ENCODE measurements around the gene OR2J2. TPM values are rescaled to one million over a fixed set of nuclear protein-coding genes. Genes with fewer than 3 reads are reported as not detected.
"Not testable (repeated sequence)": the region's sequence is repeated elsewhere in the genome, so short reads cannot be mapped to it uniquely, and the experiment has no call there.

The OR2J2 gene
- total RNA-seq, 2 experiments from 2014 or later, result not detected

- no peaks in the 10 kb centered on the region for H3K4me1 Mint-ChIP-seq
- no peaks in the 10 kb centered on the region for H3K9me3 Mint-ChIP-seq
- peaks cover 7% of the 10 kb centered on the region for H3K27me3 Mint-ChIP-seq
- H3K36me3 Mint-ChIP-seq (ENCODE audit: low read depth), result no peaks in the 10 kb centered on the region
- no peak overlapping the region for H3K27ac Mint-ChIP-seq
- DNase-seq, result no peak
- CTCF ChIA-PET, result no interaction called here
- POLR2A ChIA-PET, result no interaction called here
- no peak overlapping the region for H3K4me3 Mint-ChIP-seq
Observed at GRCh38 chr6:29171736-29172135, 1.0 kb downstream of the OR2J2 start.

- Mint-ChIP-seq H3K4me1 (no peaks in the 10 kb centered on the region), H3K27ac (no peak overlapping the region), H3K27me3 (peaks cover 5% of the 10 kb centered on the region), H3K4me3 (no peak overlapping the region), H3K36me3 (ENCODE audit: low read depth) (no peaks in the 10 kb centered on the region), H3K9me3 (no peaks in the 10 kb centered on the region)
- ChIA-PET CTCF (no interaction called here), POLR2A (no interaction called here)
- no peak for DNase-seq
Observed at GRCh38 chr6:29183594-29183993, 12.9 kb downstream of the OR2J2 start.

GRCh38 chr6:29188659-29189058, 18.0 kb downstream of the OR2J2 start:
- H3K27me3 Mint-ChIP-seq; H3K36me3 Mint-ChIP-seq (ENCODE audit: low read depth); H3K27ac Mint-ChIP-seq; H3K4me3 Mint-ChIP-seq; CTCF ChIA-PET; POLR2A ChIA-PET; DNase-seq; H3K4me1 Mint-ChIP-seq; H3K9me3 Mint-ChIP-seq: not testable (repeated sequence)

- H3K4me1 Mint-ChIP-seq, result no peaks in the 10 kb centered on the region
- H3K27me3 Mint-ChIP-seq, result peaks cover 2% of the 10 kb centered on the region
- H3K9me3 Mint-ChIP-seq, result no peaks in the 10 kb centered on the region
- no peak overlapping the region for H3K27ac Mint-ChIP-seq
- CTCF ChIA-PET, result no interaction called here
- DNase-seq, result no peak
- no peak overlapping the region for H3K4me3 Mint-ChIP-seq
- POLR2A ChIA-PET, result no interaction called here
- H3K36me3 Mint-ChIP-seq (ENCODE audit: low read depth), result no peaks in the 10 kb centered on the region
Observed at GRCh38 chr6:29200767-29201662, 30.3 kb downstream of the OR2J2 start.

- peaks cover 3% of the 10 kb centered on the region for H3K27me3 Mint-ChIP-seq
- DNase-seq, result no peak
- CTCF ChIA-PET, result no interaction called here
- no peak overlapping the region for H3K27ac Mint-ChIP-seq
- H3K4me3 Mint-ChIP-seq, result no peak overlapping the region
- H3K4me1 Mint-ChIP-seq, result no peaks in the 10 kb centered on the region
- POLR2A ChIA-PET, result no interaction called here
- H3K9me3 Mint-ChIP-seq, result no peaks in the 10 kb centered on the region
- no peaks in the 10 kb centered on the region for H3K36me3 Mint-ChIP-seq (ENCODE audit: low read depth)
Observed at GRCh38 chr6:29201966-29202365, 31.3 kb downstream of the OR2J2 start.

- H3K4me3 Mint-ChIP-seq, result no peak overlapping the region
- H3K4me1 Mint-ChIP-seq, result no peaks in the 10 kb centered on the region
- ChIA-PET CTCF (no interaction called here), POLR2A (no interaction called here)
- H3K27ac Mint-ChIP-seq, result no peak overlapping the region
- no peaks in the 10 kb centered on the region for H3K36me3 Mint-ChIP-seq (ENCODE audit: low read depth)
- H3K9me3 Mint-ChIP-seq, result no peaks in the 10 kb centered on the region
- peaks cover 25% of the 10 kb centered on the region for H3K27me3 Mint-ChIP-seq
- no peak for DNase-seq
Observed at GRCh38 chr6:29211488-29211887, 40.8 kb downstream of the OR2J2 start.

- no peaks in the 10 kb centered on the region for H3K4me1 Mint-ChIP-seq
- no peak overlapping the region for H3K4me3 Mint-ChIP-seq
- CTCF ChIA-PET, result no interaction called here
- DNase-seq, result no peak
- H3K27me3 Mint-ChIP-seq, result peaks cover 21% of the 10 kb centered on the region
- POLR2A ChIA-PET, result no interaction called here
- H3K27ac Mint-ChIP-seq, result no peak overlapping the region
- no peaks in the 10 kb centered on the region for H3K9me3 Mint-ChIP-seq
- H3K36me3 Mint-ChIP-seq (ENCODE audit: low read depth), result no peaks in the 10 kb centered on the region
Observed at GRCh38 chr6:29216528-29216927, 45.8 kb downstream of the OR2J2 start.

- CTCF ChIA-PET; H3K27ac Mint-ChIP-seq; POLR2A ChIA-PET; H3K4me1 Mint-ChIP-seq; H3K4me3 Mint-ChIP-seq; H3K36me3 Mint-ChIP-seq (ENCODE audit: low read depth); H3K9me3 Mint-ChIP-seq; DNase-seq: not testable (repeated sequence)
- peaks cover 21% of the 10 kb centered on the region for H3K27me3 Mint-ChIP-seq
Observed at GRCh38 chr6:29217242-29217641, 46.5 kb downstream of the OR2J2 start.

GRCh38 chr6:29218056-29218455, 47.3 kb downstream of the OR2J2 start:
- peaks cover 18% of the 10 kb centered on the region for H3K27me3 Mint-ChIP-seq
- H3K4me1 Mint-ChIP-seq; H3K9me3 Mint-ChIP-seq; H3K27ac Mint-ChIP-seq; POLR2A ChIA-PET; CTCF ChIA-PET; H3K36me3 Mint-ChIP-seq (ENCODE audit: low read depth); H3K4me3 Mint-ChIP-seq; DNase-seq: not testable (repeated sequence)

Other genes starting within 250 kb of the OR2J2 start
- gene TRIM27, start 246.9 kb upstream of the OR2J2 start, total RNA-seq, result 10 to 100 TPM; 63.1 to 66.6 TPM
- gene ZNF311, start 165.6 kb upstream of the OR2J2 start, total RNA-seq, result under 1 TPM; 0.55 to 0.65 TPM
- not detected for gene OR2W1, start 125.7 kb upstream of the OR2J2 start, total RNA-seq
- not detected for gene OR2B3, start 83.6 kb upstream of the OR2J2 start, total RNA-seq
- gene OR2J1, start 71.4 kb upstream of the OR2J2 start, total RNA-seq, result not detected
- gene OR2J3, start 62.8 kb upstream of the OR2J2 start, total RNA-seq, result not detected
- gene OR14J1, start 130.8 kb downstream of the OR2J2 start, total RNA-seq, result not detected
- gene OR5V1, start 198.0 kb downstream of the OR2J2 start, total RNA-seq, result not detected
- not detected for gene OR12D3, start 204.4 kb downstream of the OR2J2 start, total RNA-seq
- gene OR12D2, start 224.7 kb downstream of the OR2J2 start, total RNA-seq, result not detected
- gene OR12D1, start 244.0 kb downstream of the OR2J2 start, total RNA-seq, result not detected